Measurements from ENCODE around the gene AADACL2.

The AADACL2 gene

GRCh38 chr3:151733613-151734012 is at the start of gene AADACL2:
AADACL2 (plus strand) TSS chr3:151733927; CDS start chr3:151734036, 109 bp downstream.
- no peak for DNase-seq (ENCODE audit: extremely low spot score)
- ChIA-PET CTCF (interaction anchor here (1.6 kb wide), 1 partner anchor 10 kb away, joined by 7 read pairs; no protein-coding TSS in a partner anchor), POLR2A (no interaction called here)
- TF ChIP-seq CTCF (IDR thresholded peaks at IDR 0.05; ENCODE audit: control extremely low read depth, extremely low read depth, low read depth, missing control alignments): no peak

- ChIA-PET POLR2A (no interaction called here), CTCF (interaction anchor here (1.0 kb wide), 1 partner anchor 11 kb away, joined by 3 read pairs; no protein-coding TSS in a partner anchor)
- no peak for DNase-seq (ENCODE audit: extremely low spot score)
- no peak for TF ChIP-seq CTCF (IDR thresholded peaks at IDR 0.05; ENCODE audit: control extremely low read depth, extremely low read depth, low read depth, missing control alignments)
Measured at GRCh38 chr3:151684094-151684493, 49.6 kb upstream of the AADACL2 start.

GRCh38 chr3:151686257-151686656 is 47.5 kb upstream of the AADACL2 start:
- no peak for DNase-seq (ENCODE audit: extremely low spot score)
- CTCF ChIA-PET: interaction anchor here (0.8 to 1.4 kb wide), 2 partner anchors 10 to 15 kb away, joined by 3 to 6 read pairs; no protein-coding TSS in a partner anchor
- TF ChIP-seq CTCF (IDR thresholded peaks at IDR 0.05; ENCODE audit: control extremely low read depth, extremely low read depth, low read depth, missing control alignments): no peak
- POLR2A ChIA-PET: no interaction called here

GRCh38 chr3:151687076-151687475 is 46.7 kb upstream of the AADACL2 start:
- no peak for DNase-seq (ENCODE audit: extremely low spot score)
- ChIA-PET POLR2A (no interaction called here), CTCF (interaction anchor here (1.4 kb wide), 1 partner anchor 16 kb away, joined by 3 read pairs; no protein-coding TSS in a partner anchor)
- no peak for TF ChIP-seq CTCF (IDR thresholded peaks at IDR 0.05; ENCODE audit: control extremely low read depth, extremely low read depth, low read depth, missing control alignments)

- POLR2A ChIA-PET: no interaction called here
- CTCF ChIA-PET: no interaction called here
- no peak for TF ChIP-seq CTCF (IDR thresholded peaks at IDR 0.05; ENCODE audit: control extremely low read depth, extremely low read depth, low read depth, missing control alignments)
- no peak for DNase-seq (ENCODE audit: extremely low spot score)
Measured at GRCh38 chr3:151688571-151688970, 45.2 kb upstream of the AADACL2 start.

GRCh38 chr3:151690645-151691044 is 43.1 kb upstream of the AADACL2 start:
- POLR2A ChIA-PET: no interaction called here

More at GRCh38 chr3:151690645-151691044, 43.1 kb upstream of the AADACL2 start:
- CTCF ChIA-PET: no interaction called here
- TF ChIP-seq CTCF (IDR thresholded peaks at IDR 0.05; ENCODE audit: control extremely low read depth, extremely low read depth, low read depth, missing control alignments): no peak
- DNase-seq (ENCODE audit: extremely low spot score): no peak
